ENCODE data around the gene CNNM1. TPM values are rescaled to one million over a fixed set of nuclear protein-coding genes. Genes with fewer than 3 reads are reported as not detected.
A peak's percentile ranks its signal among the peaks of the same experiment; 100 is the strongest.

The CNNM1 gene
- total RNA-seq, 1 experiment from 2014 or later = 0.90 TPM

- no peak for TF ChIP-seq RELA (CRISPR knock-in tag; IDR thresholded peaks at IDR 0.05; ENCODE audit: borderline replicate concordance)
- TF ChIP-seq JUN (CRISPR knock-in tag; IDR thresholded peaks at IDR 0.05) = no peak
- TF ChIP-seq SMAD3 (CRISPR knock-in tag; IDR thresholded peaks at IDR 0.05; ENCODE audit: borderline replicate concordance) = no peak
- no peak for TF ChIP-seq HMGXB4 (CRISPR knock-in tag; IDR thresholded peaks at IDR 0.05)
- TF ChIP-seq OVOL2 (CRISPR knock-in tag; IDR thresholded peaks at IDR 0.05; ENCODE audit: borderline replicate concordance) = no peak
- no peak for TF ChIP-seq ZNF121 (CRISPR knock-in tag; IDR thresholded peaks at IDR 0.05)
- no peak for TF ChIP-seq ZNF423 (CRISPR knock-in tag; IDR thresholded peaks at IDR 0.05)
- no peak for TF ChIP-seq ZNF281 (CRISPR knock-in tag; IDR thresholded peaks at IDR 0.05)
- no peak for TF ChIP-seq ZBTB21 (CRISPR knock-in tag; IDR thresholded peaks at IDR 0.05; ENCODE audit: borderline replicate concordance)
- TF ChIP-seq CDX4 (CRISPR knock-in tag; IDR thresholded peaks at IDR 0.05; ENCODE audit: borderline replicate concordance) = no peak
- no peak for TF ChIP-seq ZMAT4 (CRISPR knock-in tag; IDR thresholded peaks at IDR 0.05)
- TF ChIP-seq RORB (CRISPR knock-in tag; IDR thresholded peaks at IDR 0.05) = no peak
- TF ChIP-seq ZNF317 (CRISPR knock-in tag; IDR thresholded peaks at IDR 0.05; ENCODE audit: borderline replicate concordance, low read depth) = no peak
- no peak for TF ChIP-seq ATF6 (CRISPR knock-in tag; IDR thresholded peaks at IDR 0.05)
- TF ChIP-seq ZNF671 (CRISPR knock-in tag; IDR thresholded peaks at IDR 0.05) = no peak
- TF ChIP-seq TP53 (CRISPR knock-in tag; IDR thresholded peaks at IDR 0.05) = no peak
- peak; percentile 98 for TF ChIP-seq NFYB (CRISPR knock-in tag; conservative IDR thresholded peaks at IDR 0.05; ENCODE audit: low read depth)
- no peak for TF ChIP-seq ATF1 (CRISPR knock-in tag; IDR thresholded peaks at IDR 0.05)
- 0 out of 2 replicates have a peak, but pooled peaks have one; percentile 12 for TF ChIP-seq ETV6 (CRISPR knock-in tag; IDR thresholded peaks at IDR 0.05)
- TF ChIP-seq ESRRA (CRISPR knock-in tag; IDR thresholded peaks at IDR 0.05; ENCODE audit: borderline replicate concordance) = peak; percentile 83; the same call in 1 of the 2 replicates
- no peak for TF ChIP-seq ELF4 (CRISPR knock-in tag; IDR thresholded peaks at IDR 0.05; ENCODE audit: low read depth)
- TF ChIP-seq EMX1 (CRISPR knock-in tag; IDR thresholded peaks at IDR 0.05) = no peak
- TF ChIP-seq ZNF532 (CRISPR knock-in tag; IDR thresholded peaks at IDR 0.05; ENCODE audit: borderline replicate concordance) = no peak
- no peak for TF ChIP-seq CTCF (IDR thresholded peaks at IDR 0.05)
- peak; percentile 72 for TF ChIP-seq TEAD1 (CRISPR knock-in tag; IDR thresholded peaks at IDR 0.05)
- no peak for TF ChIP-seq ZNF396 (CRISPR knock-in tag; IDR thresholded peaks at IDR 0.05; ENCODE audit: borderline replicate concordance)
Observed at GRCh38 chr10:99430451-99431189, 101.5 kb downstream of the CNNM1 start, which contains the start of gene GOT1 (continued).
